Stomach smooth muscle (tissue), 2 donors: ENCODE data around the gene DAP.
A peak's percentile ranks its signal among the peaks of the same experiment; 100 is the strongest.

ENCODE experiments used
- H3K27ac ChIP-seq: one replicate; pipeline ENCODE4 v1.7.0; 2013; ENCODE audit warnings: mild to moderate bottlenecking, low read length, inconsistent platforms
- H3K27me3 ChIP-seq, 2 donors: one replicate each; pipeline ENCODE4 v1.7.0; 2013; ENCODE audit warnings: low read length in 2 of 2; ENCODE audit not compliant: insufficient read depth in 2 of 2, control insufficient read depth in 1 of 2
- H3K36me3 ChIP-seq, 2 donors: one replicate each; pipeline ENCODE4 v1.7.0; 2013; ENCODE audit warnings: low read length in 2 of 2; ENCODE audit not compliant: control insufficient read depth in 2 of 2, insufficient read depth in 2 of 2
- H3K4me1 ChIP-seq: one replicate; pipeline ENCODE4 v1.7.0; 2013; ENCODE audit warnings: low read length; ENCODE audit not compliant: control insufficient read depth, insufficient read depth
- H3K4me3 ChIP-seq, 2 donors: one replicate each; pipeline ENCODE4 v1.7.0; 2013; ENCODE audit warnings: low read length in 2 of 2
- H3K9ac ChIP-seq, 2 donors: one replicate each; pipeline ENCODE4 v1.7.0; 2013; ENCODE audit warnings: low read length in 2 of 2, mild to moderate bottlenecking in 1 of 2
- H3K9me3 ChIP-seq, 2 donors: one replicate each; pipeline ENCODE4 v1.7.0; 2013; ENCODE audit warnings: low read length in 2 of 2; ENCODE audit not compliant: control insufficient read depth in 2 of 2
- donor health status: healthy.
- donor health status: Pancreatic carcinoma.

Gene DAP

GRCh38 chr5:10761185-10761932, at the start of gene DAP:
DAP (minus strand) TSS chr5:10761234; CDS start chr5:10761068, 166 bp downstream.
- H3K4me1 ChIP-seq: peaks cover 22% of the 10 kb centered on the region
- H3K9me3 ChIP-seq: no peaks in the 10 kb centered on the region
- H3K9ac ChIP-seq: peak within 1 kb of the TSS; percentile 66 to 91
- H3K36me3 ChIP-seq: no peaks in the 10 kb centered on the region
- H3K27ac ChIP-seq: peak within 1 kb of the TSS; percentile 90
- H3K4me3 ChIP-seq: peak within 1 kb of the TSS; percentile 62 to 79
- no peaks in the 10 kb centered on the region for H3K27me3 ChIP-seq

GRCh38 chr5:10808347-10809226, 47.6 kb upstream of the DAP start:
- Histone ChIP-seq H3K27me3 (peaks cover 0 to 3% of the 10 kb centered on the region in 2 donors), H3K4me1 (no peaks in the 10 kb centered on the region), H3K36me3 (no peaks in the 10 kb centered on the region), H3K27ac (no peak overlapping the region), H3K4me3 (no peak overlapping the region), H3K9me3 (peaks cover 0 to 3% of the 10 kb centered on the region in 2 donors), H3K9ac (no peak overlapping the region)

- Histone ChIP-seq H3K4me1 (no peaks in the 10 kb centered on the region), H3K9ac (no peak overlapping the region), H3K27me3 (no peaks in the 10 kb centered on the region), H3K9me3 (peaks cover 0 to 3% of the 10 kb centered on the region in 2 donors), H3K36me3 (no peaks in the 10 kb centered on the region), H3K4me3 (no peak overlapping the region), H3K27ac (no peak overlapping the region)
Observed at GRCh38 chr5:10801931-10802666, 41.1 kb upstream of the DAP start.

- Histone ChIP-seq H3K27me3 (no peaks in the 10 kb centered on the region), H3K27ac (no peak overlapping the region), H3K36me3 (no peaks in the 10 kb centered on the region), H3K4me1 (no peaks in the 10 kb centered on the region), H3K9me3 (peaks cover 0 to 3% of the 10 kb centered on the region in 2 donors), H3K9ac (no peak overlapping the region), H3K4me3 (no peak overlapping the region)
Observed at GRCh38 chr5:10800852-10801251, 39.8 kb upstream of the DAP start.

- H3K27me3 ChIP-seq: no peaks in the 10 kb centered on the region
- no peaks in the 10 kb centered on the region for H3K4me1 ChIP-seq
- H3K4me3 ChIP-seq: no peak overlapping the region
- no peaks in the 10 kb centered on the region for H3K9me3 ChIP-seq
- no peaks in the 10 kb centered on the region for H3K36me3 ChIP-seq
- no peak overlapping the region for H3K27ac ChIP-seq
- H3K9ac ChIP-seq: no peak overlapping the region
Observed at GRCh38 chr5:10797261-10797660, 36.2 kb upstream of the DAP start.

GRCh38 chr5:10793785-10794184, 32.8 kb upstream of the DAP start:
- H3K4me3 ChIP-seq: no peak overlapping the region
- no peak overlapping the region for H3K27ac ChIP-seq
- H3K4me1 ChIP-seq: no peaks in the 10 kb centered on the region
- H3K36me3 ChIP-seq: no peaks in the 10 kb centered on the region
- no peak overlapping the region for H3K9ac ChIP-seq
- no peaks in the 10 kb centered on the region for H3K27me3 ChIP-seq
- H3K9me3 ChIP-seq: no peaks in the 10 kb centered on the region

- H3K36me3 ChIP-seq: no peaks in the 10 kb centered on the region
- no peak overlapping the region for H3K4me3 ChIP-seq
- no peak overlapping the region for H3K9ac ChIP-seq
- H3K27me3 ChIP-seq: no peaks in the 10 kb centered on the region
- H3K27ac ChIP-seq: no peak overlapping the region
- H3K4me1 ChIP-seq: no peaks in the 10 kb centered on the region
- H3K9me3 ChIP-seq: no peaks in the 10 kb centered on the region
Observed at GRCh38 chr5:10792336-10792735, 31.3 kb upstream of the DAP start.

- H3K4me3 ChIP-seq: no peak overlapping the region
- no peaks in the 10 kb centered on the region for H3K36me3 ChIP-seq
- no peak overlapping the region for H3K27ac ChIP-seq
- no peaks in the 10 kb centered on the region for H3K4me1 ChIP-seq
- H3K9me3 ChIP-seq: no peaks in the 10 kb centered on the region
- no peaks in the 10 kb centered on the region for H3K27me3 ChIP-seq
- H3K9ac ChIP-seq: no peak overlapping the region
Observed at GRCh38 chr5:10789726-10790125, 28.7 kb upstream of the DAP start.

GRCh38 chr5:10789021-10789420, 28.0 kb upstream of the DAP start:
- no peak overlapping the region for H3K9ac ChIP-seq
- no peak overlapping the region for H3K4me3 ChIP-seq
- no peaks in the 10 kb centered on the region for H3K9me3 ChIP-seq
- H3K27ac ChIP-seq: no peak overlapping the region
- H3K4me1 ChIP-seq: no peaks in the 10 kb centered on the region
- H3K27me3 ChIP-seq: no peaks in the 10 kb centered on the region
- H3K36me3 ChIP-seq: no peaks in the 10 kb centered on the region

- Histone ChIP-seq H3K4me1 (no peaks in the 10 kb centered on the region), H3K27ac (no peak overlapping the region), H3K36me3 (no peaks in the 10 kb centered on the region)
Observed at GRCh38 chr5:10788358-10788757, 27.3 kb upstream of the DAP start.

More at GRCh38 chr5:10788358-10788757, 27.3 kb upstream of the DAP start:
- Histone ChIP-seq H3K4me3 (no peak overlapping the region), H3K9ac (no peak overlapping the region), H3K9me3 (no peaks in the 10 kb centered on the region), H3K27me3 (no peaks in the 10 kb centered on the region)
